ENCODE results near the gene DOK7. TPM values are rescaled to one million over a fixed set of nuclear protein-coding genes. Genes with fewer than 3 reads are reported as not detected.
"Not testable (repeated sequence)": the region's sequence is repeated elsewhere in the genome, so short reads cannot be mapped to it uniquely, and the experiment has no call there.

DOK7 gene
- total RNA-seq, 1 donor from 2014 or later: not detected

DNA sequence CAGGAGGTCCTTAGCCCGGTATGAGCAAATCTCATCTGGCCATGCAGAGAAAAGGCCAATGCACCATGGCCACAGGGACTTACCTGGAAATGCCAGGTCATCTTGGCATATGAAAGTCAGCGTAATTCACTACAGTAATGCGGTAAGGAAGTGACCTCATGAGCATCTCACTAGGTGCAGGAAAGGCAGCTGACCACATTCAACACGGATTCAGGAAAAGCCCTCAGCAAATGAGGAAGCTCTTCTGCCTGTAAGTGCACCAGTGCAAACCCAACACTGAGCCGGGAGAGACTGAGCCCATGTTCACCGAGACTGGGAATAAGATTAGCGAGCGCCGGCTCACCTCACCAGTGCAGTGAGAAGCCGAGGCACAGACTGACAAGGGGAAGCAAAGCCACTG, 45.4 kb downstream of the DOK7 start:
- DNase-seq: no peak

GRCh38 chr4:3510481-3510880, 47.4 kb downstream of the DOK7 start:
- DNase-seq: no peak

GRCh38 chr4:3511187-3511586, 48.1 kb downstream of the DOK7 start:
- DNase-seq: no peak

- not testable (repeated sequence) for DNase-seq
These were observed 48.5 kb downstream of the DOK7 start for GRCh38 chr4:3511601-3512000.

DNA sequence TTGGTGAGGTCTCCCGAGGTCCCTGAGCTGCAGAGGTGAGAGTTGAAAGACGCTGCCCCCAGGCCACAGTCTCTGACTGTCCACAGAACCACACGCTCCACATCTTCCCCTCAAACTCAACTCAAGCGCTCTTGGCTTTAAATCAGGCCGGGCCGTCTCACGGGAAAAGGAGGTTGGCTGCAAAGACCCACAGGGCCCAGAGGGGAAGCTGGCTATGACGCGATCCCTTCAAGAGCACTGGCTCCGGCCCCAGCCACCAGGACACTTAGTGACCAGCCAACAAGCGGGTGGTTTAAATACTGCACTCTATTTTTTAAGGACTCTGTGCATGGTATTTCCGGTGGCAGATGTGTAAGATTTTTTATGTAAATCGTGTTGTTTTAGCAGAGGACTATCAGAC, 49.2 kb downstream of the DOK7 start:
- DNase-seq: no peak

DNA sequence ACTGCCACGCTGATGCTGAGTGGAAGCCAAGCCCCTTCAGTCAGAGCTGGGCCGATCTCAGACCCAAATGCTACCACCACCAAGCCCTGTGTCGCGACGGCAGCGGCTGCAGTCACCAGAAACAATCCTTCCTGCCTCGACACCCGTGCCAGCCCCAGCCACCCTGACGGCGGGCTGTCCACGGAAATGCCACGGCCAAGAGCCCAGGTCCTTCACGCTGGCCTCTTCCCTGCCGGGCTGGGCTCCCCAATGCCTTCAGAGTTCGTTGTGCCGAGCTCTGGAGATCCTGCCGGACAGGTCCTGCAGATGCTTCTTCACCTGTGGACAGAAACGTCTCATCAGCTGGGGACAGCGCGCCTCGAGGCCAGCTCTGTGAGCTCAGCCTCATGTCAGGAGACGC, 49.6 kb downstream of the DOK7 start:
- no peak for DNase-seq

DNA sequence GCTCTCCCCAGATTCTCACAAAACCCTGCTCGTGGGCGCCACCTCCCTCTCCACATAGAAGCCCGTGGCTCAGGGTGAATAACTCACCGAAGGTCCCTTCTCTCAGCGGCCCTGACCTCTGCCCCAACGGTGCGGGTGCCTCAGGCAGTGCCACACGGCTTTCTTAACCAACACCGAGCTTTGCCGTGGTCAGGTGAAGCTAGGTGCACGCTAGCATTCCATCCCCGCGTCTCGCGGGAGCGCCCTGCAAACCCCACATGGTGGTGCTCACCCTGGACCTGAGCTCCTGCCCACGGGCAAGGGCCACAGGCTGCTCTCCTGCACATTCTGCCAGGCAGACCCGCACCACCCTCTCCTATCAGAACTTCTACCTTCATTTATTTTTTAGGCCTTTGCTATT, 50.7 kb downstream of the DOK7 start:
- no peak for DNase-seq

DNA sequence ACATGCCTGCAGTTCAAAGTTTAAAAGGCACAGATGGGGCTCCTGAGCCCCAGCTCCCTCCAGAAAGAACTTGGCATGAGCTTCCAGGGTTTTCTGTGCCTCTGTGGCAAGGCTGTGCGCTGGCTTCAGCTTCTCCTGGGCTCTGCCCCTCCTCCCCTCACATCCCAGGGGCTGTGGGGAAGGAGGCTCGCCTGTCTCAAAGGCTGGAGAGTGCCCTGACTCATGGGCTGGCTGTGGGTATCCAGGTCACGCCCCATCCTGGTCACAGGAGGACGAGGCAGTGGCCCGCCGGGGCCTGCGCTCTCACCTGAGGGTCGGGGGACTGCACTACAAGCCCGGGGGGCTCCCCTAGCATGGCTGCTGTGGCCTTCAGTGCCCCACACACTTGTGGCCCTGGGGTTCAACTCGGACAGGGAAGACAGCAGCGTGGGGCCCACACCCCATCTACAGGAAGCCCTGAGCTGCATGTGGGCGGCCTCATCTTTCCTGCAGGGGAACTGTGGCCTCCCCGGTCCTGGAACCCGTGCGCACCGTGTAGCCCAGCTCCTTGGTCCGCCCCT, 51.2 kb downstream of the DOK7 start:
- DNase-seq: no peak

DNA sequence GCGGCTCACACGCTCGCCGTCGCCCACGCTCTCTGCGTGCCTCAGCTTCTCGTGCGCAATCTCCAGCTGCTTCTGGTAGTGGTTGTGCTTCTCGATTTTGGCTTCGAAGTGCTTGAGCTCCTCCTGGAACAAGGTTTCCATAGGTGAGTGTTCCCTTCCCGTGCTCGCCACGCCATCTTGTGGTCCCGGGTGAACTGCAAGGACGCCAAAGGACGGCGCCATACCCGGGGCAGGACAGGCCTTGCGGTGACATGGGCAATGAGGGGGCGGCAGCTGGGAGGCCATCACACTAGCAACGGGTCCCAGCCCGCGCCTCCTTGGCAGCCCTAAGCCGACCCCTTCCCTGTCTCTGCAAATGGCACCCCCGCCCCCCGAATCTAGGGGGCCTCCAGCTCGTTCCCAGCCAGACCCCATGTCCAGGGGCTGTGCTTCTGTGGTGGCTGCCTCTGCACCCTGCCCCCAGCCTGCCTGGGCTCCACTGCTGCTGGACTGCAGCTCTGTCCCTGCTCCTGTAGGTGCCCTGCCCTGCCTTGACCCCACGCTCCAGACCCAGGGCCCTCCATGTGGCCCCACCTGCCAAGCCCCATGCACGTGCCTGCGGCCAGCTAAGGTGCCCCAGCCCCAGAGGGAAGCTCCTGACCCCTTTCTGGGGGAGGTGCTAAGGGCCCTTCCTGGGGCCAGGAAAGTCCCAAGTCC, 51.8 kb downstream of the DOK7 start:
- no peak for DNase-seq

DNA sequence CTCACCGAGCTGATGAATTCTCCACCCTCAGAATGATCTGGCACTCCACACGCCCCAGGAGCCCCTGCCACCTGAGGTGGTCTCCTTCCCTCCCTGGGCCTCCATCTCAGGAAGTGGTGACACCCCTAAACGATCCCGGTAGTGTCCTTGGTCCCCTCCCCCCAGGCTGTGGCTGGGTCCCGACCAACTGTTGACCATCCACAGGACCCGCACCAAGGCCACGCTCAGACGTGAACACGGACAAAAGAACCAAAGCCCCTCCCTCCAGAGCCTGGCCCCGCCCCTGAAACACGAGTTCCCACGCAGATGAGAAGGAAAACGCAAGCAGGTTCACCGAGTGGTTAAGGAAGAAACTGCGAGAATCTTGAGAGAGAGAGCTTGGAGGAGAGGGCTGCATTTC, 52.5 kb downstream of the DOK7 start:
- no peak for DNase-seq

DNA sequence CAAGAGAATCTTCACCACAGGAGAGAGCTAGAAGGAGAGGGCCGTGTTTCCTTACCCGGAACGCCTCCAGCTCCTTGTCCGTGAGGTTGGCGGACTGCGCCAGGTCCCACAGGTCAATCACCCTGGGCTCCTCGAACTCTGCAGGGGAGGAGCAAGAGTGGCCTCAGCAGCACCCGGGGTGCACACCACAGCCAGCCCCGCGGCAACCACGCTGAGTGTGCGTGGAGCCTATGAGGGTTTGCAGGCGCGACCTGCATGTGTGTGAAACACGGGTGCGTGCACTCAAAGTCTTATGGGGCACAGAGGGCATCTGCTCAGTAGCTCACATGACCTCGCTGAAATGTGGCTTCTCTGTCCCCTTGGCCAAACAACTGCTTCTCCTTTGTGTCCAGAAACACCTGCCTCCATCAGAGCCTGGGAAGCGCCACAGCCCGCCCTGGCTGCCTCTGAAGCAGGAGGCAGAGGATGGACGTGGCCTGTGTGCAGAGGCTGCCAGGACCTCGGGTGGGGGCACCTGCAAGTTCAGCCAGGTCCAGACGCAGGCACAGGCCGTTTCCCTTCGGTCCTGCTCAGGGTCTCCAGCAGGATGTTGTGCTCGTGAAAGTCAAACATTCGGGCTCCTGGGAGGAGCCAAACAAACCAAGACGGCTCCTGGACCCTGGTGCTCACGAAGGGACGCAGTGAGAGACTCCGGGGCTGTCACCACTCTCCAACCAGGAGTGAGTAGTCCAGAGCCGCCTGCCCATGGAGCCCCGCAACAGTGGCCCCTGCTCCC, 53.1 kb downstream of the DOK7 start:
- no peak for DNase-seq

DNA sequence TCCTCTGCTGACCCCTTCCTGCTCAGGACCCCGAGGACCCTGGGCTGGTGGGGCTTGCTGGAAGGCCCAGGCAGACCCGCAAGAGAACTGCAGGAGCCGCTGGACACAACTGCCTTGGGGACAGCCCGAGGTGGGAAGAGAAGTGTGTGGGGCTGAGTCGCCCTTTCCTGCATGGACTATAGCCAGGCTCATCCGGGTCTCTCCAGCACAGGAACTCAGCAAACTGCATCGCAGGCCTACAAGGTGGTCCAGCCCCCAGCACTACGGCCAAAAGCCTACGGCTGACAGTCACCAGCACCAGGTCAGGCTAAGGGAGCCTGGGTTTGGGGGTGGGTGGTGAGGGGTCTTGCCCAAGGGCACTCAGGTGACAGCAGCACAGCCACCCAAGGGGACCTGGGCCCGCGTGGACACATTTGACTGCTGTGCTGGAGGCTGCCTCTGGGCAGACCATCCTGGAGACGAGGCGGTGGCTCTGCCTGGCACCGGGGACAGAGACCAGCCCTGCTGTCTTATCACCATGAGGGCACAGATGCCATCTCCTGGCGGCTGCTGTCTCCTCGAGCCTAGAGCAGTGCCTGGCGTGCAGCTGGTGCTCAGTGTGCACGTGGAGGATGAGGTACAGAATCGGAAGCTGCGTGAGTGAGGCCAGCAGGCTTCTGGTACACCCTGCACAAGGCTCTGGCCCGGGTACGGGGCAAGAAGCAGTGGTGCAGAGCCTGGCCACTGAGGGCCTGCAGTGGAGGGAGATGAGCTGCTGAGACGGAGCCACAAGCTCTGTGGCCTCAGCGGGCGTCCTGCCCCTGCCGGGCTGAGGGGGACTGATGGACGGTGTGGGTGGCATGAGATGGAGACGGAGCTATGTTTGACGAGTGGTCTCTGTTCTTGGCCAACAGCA, 54.0 kb downstream of the DOK7 start:
- no peak for DNase-seq

DNA sequence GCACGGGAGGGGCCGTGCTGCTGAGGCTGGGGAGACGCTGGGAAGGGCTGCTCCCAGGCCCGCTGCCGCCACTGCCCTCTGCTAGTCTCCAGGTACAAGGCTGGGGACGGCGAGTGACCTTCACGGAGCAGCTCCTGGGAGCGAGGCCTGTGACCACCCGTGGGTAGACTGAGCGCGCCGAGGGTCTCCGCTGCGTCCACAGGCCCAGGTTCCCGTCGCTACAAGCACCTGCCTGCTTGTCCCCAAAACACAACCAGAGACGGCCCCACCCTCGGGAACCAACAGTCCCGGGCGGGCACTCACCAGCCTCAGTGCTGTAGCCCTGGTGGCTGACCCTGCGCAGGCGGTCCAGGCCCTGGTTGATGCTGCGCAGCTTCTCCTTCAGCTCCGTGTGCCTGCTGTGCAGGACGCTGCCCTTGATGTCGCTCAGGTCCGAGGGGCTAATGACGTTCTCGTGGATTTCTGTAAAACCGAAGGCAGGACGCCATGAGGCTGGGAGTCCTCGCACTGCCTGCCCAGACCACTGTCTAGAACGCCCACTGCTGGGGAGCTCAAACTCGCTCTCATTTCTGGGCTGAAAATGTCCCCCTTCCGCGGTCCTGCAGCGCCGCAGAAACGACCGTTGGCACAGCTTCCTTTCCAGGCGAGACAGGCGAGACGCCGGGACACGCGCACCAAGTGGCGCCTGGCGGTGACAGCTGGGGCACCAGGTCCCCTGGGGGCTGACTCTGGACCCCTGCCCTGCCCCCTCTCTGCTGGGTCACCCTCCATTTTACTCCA, 54.8 kb downstream of the DOK7 start:
- no peak for DNase-seq

DNA sequence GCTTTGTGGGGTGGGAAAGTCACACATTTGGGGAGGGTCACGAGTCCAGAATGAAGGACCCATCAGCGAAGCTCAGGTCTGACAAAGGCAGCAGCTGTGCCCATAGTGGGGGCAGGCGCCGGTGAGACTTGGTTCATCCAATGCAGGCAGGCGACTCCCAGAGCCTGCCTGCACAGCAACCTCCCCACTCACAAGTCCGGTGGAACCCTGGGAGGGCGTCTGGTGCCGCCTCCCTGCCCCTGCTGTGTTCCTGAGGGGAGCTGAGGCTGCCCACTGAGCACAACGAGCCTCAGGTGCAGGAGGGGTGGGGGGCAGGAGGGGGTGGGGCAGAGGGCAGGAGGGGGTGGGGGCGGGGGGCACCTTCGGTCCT, 55.4 kb downstream of the DOK7 start:
- no peak for DNase-seq

DNA sequence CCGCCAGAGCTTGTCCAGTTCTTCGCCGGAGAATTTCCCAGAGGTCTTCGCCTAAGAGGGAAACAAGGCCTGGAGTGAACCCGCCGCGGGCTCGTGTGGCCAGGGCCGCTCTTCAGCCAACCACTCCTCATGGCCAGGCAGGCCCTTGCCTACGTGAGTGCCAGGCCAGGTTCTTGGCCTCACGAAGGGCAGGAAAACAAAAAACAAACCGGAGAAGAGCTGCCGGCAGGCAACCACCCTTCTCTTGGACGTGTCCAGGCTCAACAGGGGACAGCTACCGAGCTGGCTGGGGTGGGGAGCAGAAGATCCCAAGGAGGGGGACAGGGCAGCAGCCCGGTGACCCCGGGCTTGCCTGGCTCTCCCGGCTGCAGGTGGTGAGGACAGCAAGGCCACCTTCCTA, 55.8 kb downstream of the DOK7 start:
- no peak for DNase-seq

DNA sequence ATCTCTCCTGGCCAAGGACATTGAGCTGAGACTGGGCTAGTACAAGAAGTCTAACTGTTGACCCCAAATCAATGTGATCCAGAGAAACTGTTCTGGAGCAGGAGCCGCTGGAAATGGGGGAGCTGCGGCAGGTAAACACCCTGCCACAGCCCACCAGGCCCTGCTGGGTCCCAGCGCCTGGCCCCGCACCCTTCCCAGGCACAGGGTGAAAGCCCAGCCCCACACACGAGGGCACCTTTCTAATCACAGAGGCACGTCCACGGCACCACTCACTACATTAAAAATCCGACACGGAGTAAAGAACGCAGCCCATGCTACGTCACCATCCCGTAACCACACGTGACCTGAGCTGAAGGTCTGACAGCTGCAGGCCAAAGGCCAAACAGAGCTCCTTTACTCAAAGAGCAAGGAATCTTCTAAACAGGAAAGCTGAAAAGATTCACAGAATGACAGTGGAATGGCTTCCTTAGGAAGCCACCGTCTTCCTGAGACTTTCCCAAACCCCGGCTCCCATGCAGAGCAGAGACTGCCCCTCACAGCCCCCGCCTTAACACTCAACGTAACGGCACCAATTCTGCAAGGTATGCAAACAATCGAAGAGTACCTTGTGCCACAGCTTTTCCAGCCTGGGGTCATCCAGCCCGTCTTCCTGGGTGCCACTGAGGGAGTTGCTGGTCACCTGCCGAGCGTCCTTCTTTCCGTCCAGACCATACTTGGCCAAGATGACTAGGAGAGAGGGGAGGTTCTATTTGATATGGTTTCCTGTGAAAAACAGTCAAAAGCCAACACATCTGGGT, 56.6 kb downstream of the DOK7 start:
- DNase-seq: no peak

DNA sequence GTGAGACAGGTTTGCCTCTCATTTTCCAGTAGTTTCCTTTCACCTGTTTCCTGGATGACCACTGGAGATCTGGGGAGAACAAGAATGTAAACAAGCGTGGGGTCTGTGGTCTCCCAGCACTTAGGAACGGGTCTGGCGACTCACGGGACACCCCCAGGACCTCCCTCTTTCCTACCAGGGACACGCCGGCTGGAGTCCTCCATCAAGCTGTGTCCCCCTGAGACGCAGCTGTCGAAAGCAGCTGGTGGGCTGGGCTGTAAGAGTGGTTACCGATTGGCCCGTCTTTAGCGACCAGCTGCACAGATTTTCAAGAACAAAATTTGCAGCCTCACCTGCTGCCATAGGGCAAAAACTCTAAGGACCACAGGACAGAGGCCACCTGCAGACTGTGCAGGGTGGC, 57.2 kb downstream of the DOK7 start:
- no peak for DNase-seq

GRCh38 chr4:3520796-3521600, 57.9 kb downstream of the DOK7 start:
- DNase-seq: no peak

DNA sequence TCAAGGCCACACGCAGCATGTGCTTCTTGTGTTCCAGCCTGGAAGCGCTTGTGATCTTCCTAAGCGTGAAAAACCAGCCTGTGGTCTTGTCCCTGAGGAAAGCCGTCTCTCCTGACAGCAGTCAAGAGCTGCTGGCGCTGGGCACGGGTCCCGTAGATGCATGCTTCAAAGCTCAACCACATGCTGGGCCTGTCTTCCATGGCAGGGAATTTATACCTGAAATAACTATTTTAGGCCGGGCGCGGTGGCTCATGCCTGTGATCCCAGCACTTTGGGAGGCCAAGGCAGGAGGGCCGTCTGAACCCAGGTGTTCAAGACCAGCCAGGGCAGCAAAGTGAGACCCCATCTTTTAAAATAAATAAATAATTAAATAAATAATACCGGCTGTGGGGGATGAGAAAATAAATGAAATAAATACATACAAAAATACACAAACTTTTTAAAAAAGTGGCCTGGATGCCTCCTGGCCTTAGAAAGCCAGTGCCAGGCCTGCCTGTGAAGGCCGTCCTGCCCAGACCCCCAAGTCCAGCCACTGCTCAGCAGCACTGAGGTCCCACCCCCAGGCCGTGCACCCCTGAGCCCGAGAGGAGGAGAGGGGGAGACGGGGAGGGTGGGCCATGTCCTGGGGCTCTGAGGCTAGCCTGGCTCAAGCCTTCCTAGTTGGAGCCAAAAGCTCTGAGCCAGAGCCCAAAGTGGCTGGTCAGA, 58.7 kb downstream of the DOK7 start:
- no peak for DNase-seq

DNA sequence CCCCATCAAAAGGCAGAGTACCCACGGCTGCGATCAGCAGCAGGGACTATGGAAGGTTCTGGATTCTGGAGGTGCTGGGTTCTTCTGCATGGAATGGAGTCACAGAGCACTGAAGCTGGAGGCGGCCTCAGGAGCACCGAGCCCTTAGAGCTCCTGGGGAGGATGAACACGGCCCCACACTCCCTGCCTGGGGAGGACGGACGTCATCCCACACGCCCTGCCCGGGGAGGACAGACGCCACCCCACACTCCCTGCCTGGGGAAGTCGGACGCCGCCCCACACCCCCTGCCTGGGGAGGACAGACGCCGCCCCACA, 59.2 kb downstream of the DOK7 start:
- DNase-seq: no peak
